ENCODE results near the gene PRR27.

PRR27 gene

DNA sequence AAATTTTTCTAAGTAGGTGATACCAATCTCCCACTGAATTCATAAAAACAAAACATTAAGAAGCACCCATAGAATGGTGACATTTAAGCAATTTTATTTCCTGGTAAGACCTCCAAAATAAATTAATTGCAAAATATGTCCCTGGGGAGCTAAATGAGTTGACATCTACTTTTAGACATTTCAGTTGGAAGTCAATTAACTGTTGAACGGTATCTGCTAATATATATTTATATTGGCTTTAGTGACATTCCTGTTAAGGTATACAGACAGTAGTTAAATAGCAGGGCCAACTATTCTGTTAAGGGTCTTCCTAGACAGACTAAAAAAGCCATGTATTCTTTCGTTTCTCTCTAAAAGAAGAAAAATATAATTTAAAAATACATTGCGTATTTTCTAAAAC, at the start of gene PRR27:
TSS of gene PRR27 (plus strand) at position 301 of the 400 bp plus-strand sequence. CDS start 139 bp downstream, outside the sequence.
- DNase-seq (ENCODE audit: low spot score): no peak

DNA sequence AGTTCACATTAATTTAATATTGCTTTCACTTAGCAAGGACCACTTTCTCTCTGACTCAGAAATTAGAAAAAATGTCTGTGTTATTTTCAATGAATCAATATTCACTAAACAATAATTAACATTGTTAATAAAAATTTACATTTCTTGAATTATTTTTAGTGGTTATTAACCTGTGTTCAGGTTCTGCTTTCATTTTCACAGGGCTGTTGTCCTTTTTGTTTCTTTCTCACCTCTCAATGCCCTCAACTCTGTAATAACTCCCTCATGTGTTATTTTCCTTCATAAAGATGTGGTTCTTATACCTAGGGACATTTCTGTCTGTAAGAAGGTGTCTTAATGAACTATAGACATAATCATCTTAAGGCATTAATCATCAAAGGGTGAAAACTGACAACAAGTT, 43.1 kb upstream of the PRR27 start:
- DNase-seq (ENCODE audit: low spot score): no peak

DNA sequence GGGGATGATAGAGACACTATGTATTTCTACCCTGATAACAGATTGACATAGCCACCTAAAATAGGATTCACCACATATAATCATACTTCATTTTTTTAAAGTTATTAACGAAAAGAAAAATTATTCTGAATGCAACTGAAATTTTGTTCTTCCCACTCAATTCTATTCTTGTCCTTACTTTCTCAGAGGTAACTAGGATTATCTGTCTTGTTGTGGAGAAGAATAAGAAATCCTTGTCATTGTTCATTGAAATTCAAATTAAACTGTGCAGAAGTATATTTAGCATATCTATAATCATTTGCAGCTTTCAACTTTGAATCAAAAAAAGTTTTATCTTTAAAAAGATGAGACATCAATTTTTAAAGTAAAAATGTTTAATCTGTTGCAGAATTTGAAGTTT, 40.4 kb upstream of the PRR27 start:
- DNase-seq (ENCODE audit: low spot score): no peak

DNA sequence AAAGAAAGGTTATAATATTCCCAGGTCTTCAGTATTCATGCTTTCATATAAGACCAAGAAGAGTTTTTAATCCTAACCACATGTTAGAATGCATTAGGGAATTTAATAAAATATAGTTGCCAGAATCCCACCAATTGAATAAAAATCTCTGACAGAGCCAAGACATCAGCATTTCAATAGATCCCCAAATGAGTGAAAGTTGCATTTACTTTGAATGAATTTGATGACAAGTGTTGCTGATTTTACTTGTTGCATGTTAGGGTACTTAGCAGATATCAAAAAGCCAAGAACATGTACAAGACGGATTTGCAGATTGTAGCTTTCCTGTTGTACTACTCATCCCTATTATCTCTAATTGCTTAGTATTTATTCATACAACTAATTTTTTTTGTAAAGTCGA, 39.9 kb upstream of the PRR27 start:
- no peak for DNase-seq (ENCODE audit: low spot score)

DNA sequence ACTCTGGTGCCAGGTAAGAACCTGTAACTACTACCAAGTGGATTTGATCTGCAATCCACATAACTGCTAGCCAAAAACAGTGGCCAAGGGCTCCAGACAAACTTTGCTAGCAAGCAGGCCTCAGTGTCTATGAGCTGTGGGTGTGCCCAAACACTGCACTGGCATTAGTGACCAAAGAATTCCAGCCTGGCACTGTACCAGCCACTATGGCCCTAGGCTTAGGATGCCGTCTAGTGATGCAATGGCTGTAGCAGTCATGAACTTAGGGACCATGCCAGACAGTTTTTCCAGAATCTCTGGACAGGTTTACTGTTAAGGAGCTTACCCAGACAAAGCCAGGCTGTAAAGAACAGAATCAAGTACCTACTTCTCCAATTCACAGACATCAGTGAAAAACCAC, 33.7 kb upstream of the PRR27 start:
- no peak for DNase-seq (ENCODE audit: low spot score)

DNA sequence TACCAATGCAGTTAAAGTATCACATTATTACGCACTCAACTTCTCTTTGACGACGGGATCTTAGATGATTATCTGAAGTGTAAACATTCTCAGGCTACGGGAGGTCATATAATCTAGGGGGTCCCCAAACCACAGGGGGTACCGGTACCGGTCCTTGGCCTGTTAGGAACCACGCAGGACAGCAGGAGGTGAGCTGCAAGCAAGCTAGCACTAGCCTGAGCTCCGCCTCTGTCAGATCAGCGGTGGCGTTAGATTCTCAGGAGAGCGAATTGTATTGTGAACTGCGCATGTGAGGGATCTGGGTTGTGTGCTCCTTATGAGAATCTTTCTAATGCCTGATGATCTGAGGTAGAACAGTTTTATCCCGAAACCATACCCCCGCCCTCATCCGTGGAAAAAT, 20.6 kb upstream of the PRR27 start:
- DNase-seq (ENCODE audit: low spot score): no peak

DNA sequence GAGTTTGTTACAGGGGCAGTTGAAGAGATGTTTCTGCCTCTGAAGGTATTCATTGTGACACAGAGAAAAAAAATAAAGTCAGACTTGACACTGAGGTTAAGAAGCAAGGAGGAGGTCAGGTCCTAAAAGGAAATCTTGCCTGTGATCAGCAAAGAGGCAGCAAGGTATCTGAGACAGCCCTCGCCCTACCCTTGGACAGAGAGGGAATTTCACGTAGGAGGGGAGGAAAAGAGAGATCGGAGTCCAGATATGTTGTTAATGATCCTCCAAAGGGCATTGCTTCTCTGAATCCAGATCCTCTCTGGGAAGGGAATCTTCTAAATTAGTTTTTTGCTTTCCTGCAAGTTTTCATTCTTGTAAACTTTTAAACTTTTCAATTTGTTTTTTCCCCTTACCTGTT, 15.3 kb upstream of the PRR27 start:
- DNase-seq (ENCODE audit: low spot score): no peak

DNA sequence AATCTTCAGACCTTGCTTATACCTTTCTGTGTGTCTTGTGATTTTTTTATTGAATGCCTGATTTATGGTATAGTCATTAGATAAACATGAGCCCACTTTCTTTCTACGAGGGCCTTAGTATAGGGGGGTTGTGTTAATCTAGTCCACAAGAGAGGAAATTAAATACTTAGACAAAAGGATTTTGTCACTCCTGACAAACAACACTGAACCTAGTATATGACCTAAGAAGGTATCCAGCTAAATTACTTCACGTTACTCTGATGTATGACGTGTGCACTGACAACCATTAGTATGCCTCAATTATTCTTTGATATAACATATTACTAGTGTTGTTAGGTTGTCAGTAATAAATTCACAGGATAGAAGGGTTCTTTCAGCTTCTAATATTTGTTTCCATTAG, 2.8 kb upstream of the PRR27 start:
- DNase-seq (ENCODE audit: low spot score): no peak

DNA sequence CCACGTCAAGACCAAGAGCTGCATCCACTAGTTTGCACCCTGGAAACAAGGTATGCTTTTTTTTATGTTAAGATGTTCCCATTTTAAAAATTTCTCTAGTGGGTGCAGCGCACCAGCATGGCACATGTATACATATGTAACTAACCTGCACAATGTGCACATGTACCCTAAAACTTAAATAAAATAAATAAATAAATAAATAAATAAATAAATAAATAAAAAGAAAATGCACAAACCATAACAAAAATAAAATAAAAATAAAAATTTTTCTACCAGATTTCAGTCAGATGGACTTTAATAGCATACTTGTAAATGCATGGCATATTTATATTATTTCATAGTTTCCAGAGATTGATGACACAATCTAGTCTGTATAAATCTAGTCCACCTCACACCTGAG, 1.9 kb upstream of the PRR27 start:
- no peak for DNase-seq (ENCODE audit: low spot score)

DNA sequence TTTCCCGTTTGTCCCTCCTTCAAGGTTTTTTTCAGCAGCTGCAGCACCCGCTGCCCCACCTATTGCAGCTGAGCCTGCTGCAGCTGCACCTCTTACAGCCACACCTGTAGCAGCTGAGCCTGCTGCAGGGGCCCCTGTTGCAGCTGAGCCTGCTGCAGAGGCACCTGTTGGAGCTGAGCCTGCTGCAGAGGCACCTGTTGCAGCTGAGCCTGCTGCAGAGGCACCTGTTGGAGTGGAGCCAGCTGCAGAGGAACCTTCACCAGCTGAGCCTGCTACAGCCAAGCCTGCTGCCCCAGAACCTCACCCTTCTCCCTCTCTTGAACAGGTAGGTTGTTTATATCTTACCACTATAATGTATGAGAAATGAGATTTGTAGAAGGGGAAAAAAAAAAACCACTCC, 4.5 kb downstream of the PRR27 start:
- DNase-seq (ENCODE audit: low spot score): no peak

DNA sequence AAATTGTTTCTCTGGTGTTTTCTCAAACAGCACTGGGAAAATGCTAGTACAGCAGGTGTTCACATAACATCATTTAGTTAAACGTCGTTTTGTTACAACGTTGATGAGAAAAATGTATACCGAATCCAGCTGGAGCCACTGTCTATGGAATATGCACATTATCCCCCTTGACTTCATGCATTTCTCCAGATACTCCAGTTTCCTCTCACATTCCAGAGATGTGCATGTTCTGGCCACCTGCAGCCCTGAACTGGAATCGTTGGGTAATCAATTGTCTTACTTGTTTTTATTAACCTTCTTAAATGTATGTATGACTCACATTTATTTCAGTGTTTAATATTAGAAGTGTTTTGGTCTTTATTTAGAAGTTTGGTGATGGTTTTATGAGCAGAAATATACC, 23.1 kb downstream of the PRR27 start:
- no peak for DNase-seq (ENCODE audit: low spot score)

DNA sequence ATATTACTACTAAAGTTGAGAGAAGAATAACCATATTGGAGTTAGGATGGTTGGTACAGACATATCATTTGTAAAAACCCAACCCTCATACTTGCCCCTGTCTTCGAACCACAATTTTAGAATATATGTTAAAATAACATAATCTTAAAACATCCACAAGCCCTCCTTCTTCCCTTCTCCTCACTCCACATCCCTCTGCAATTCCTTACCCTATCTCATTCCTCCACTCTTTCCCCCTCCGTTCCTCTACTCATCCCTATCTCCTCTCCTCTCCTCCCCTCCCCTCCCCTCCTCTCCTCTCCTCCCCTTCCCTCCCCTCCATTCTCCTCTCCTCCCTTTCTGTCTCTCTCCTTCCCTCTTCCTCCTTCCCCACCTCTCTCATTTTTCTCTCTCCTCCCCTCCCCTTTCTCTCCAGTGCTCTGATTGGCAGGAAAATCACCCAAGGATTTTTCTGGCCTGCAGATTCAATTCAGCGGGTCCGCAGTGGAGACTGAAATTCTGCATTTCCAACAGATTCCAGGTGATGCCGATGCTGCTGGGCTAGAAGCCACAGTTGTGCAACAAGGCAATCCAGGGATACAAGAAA, 24.1 kb downstream of the PRR27 start:
- DNase-seq (ENCODE audit: low spot score): no peak

DNA sequence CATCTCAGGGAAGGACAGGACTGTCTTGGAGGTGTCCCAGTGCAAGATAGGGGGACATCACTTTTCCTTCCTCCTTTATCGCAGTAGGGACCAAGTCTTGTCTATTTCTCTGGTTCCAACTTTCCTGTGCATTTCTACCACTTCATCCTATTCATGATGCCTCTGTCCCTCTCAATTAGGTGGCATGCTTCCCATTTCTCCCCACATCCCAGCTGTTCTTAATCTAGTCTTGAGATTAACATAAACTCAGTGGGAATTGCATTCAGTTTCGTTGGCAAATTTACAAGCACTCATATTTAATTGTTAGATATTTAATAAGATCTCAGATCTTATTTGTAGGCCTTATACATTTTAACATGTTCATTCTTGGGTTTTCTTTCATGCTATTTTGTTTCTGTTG, 25.8 kb downstream of the PRR27 start:
- DNase-seq (ENCODE audit: low spot score): no peak

DNA sequence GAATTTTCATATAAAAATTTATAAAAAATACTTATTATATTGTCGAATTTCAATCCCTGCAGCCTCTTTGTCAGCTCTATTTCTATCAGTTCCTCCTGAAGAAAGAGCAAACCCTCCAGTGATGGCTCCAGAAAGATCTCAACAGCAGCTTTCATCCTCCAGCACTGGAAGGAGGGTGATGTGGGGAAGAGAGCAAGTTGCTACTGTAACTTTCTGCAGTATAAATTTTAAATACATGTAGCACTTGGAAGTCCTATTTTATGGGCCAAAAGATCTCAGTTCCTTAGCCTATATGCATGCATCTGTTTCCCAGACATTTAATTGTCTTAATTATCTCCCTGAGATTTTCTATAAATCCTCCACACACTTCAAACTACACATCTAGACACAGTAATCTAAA, 27.8 kb downstream of the PRR27 start:
- no peak for DNase-seq (ENCODE audit: low spot score)

DNA sequence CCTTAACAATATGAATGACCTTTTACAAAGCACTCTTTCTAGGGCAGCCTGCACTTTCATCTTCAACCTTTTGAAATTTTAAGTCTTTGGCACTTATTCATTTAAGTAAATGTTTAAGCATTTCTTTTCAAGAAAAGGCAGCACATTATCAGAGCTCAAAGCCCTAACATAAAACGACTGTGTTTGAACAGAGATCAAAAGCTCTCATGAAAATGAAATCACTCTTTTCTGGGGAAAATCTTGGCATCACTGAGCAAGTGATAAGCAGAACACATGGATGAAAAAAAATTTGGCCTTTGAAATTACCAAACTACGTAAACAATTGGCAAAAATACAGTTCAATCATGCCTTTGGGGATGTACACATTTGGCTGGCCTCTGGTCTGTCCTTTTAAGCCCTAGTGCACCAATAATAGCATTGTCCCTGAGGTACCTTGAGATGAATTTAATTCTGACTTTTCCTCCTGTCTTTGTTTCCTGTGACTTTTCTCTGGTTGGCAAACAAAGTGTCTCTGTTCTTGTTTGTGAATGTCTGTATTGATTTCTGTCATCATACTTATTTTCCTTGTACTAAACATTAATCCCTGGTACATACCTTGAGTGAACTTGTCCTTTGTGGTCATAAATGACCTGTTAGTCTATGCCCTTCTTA, 28.6 kb downstream of the PRR27 start:
- no peak for DNase-seq (ENCODE audit: low spot score)

DNA sequence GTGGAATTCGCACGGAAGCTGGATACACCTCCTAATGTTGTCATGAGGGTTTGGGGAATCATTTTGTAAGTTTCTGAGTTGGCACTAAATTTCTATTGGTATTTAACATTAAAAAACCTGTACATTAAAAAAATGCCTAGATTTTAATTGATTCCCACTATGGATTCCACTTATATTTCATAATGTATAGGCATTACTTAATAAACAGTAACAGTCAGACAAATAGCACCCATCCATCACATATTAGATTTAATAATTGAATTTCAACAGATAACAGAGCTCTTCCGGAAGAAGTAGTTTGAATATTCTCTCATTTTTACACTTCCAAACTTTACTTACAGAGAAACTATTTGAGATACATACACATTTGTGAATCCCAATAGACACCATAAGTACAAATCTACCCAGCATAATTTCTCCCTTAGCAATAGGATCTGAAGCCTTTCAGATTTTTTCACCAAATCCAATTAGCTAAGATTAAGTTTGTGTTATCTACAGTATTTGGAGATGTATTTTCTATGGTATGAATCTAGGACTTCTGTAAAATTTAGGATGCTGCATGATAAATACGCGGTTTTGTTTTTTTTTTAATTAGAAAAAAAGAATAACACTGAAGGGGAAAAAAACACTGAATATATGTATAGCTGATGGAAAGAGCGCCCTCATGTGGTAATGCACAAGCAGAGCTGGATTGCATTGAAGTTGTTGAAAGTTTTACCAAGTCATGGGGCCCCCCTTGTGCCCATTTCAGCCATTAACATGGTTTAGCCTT, 29.3 kb downstream of the PRR27 start:
- no peak for DNase-seq (ENCODE audit: low spot score)

DNA sequence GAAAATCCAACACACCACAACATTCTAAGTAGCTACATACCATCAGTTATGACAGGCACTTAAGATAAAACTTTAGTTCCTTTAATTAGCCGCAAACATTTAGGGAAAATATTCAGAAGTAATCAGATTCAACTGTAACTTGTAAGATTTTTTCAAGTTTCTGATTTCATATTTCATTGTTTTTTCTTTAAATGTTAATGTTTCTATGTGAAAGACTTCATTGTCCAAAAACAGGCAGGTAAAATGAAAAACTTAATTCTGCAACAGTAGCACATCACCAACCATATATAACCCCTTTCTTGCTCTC, 29.9 kb downstream of the PRR27 start:
- no peak for DNase-seq (ENCODE audit: low spot score)

DNA sequence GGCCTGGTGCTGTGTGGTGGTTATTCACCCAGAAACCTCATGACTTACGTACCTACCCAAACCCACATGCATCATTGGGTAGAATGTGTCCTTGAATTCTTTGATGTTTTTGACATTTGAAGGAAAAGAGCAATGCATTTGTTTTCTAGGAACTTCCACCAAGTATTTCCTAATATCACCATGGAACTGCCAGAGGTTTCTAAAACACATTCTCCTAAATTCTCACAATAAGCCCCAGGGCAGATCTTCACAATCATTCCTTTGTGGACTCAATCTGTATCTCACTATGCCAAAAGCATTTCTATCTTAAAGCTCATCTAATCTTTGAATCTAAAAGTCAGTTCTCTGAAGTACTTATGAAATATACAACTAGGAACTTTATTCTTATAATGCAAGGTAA, 33.2 kb downstream of the PRR27 start:
- DNase-seq (ENCODE audit: low spot score): no peak

DNA sequence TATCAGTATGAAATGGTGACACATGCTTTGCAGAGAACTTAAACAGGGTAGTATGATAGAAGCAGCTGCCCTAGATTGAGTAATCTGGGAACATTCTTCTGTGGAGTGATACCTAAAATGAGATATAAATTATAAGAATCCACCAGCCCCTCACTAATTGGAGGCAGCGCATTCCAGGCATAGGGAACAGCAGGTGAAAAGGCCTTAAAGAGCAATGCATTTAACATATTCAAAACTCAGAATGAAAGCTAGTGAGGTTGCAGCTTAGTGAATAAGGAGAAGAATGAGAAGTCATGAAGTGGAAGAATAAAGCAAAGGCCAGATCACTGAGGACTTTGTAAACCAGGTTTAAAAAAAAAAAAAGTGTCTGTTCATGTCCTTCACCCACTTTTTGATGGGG, 36.5 kb downstream of the PRR27 start:
- no peak for DNase-seq (ENCODE audit: low spot score)

DNA sequence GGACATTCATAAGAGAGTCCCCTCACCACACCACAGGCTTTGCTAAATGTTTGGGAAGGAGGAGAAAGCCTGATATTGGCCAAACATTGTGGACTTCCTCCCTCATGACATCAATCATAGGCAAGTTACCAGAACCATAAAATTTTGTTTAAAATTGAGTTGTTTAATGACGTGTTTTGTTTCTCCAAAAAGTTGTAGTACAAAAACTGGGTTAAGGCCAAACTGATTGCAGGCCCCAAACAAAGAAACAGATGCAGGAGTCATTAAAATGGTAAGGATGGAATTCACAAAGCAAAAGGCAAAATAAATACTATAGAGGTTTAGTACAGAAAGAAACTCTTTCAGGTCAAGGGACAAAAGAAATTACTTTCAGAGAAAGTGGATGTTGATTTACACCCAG, 37.6 kb downstream of the PRR27 start:
- DNase-seq (ENCODE audit: low spot score): no peak

DNA sequence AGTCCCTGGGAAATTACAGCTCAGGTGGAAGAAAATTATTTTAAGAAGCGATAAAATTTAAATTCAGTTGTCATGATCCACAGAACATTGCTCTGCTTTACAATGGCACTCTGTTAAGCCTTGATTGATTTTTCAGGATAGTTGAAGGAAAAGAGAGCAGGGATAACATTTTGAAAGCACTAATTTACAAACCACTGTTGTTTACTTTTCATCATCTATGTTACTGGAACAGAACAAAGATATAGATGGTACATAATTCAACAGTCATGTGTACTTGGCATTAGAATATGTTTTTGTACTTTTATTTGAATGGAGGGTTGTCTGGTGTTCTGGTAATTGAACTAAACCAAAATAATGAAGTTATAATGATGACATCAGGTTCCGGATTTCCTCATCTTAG, 38.9 kb downstream of the PRR27 start:
- no peak for DNase-seq (ENCODE audit: low spot score)

DNA sequence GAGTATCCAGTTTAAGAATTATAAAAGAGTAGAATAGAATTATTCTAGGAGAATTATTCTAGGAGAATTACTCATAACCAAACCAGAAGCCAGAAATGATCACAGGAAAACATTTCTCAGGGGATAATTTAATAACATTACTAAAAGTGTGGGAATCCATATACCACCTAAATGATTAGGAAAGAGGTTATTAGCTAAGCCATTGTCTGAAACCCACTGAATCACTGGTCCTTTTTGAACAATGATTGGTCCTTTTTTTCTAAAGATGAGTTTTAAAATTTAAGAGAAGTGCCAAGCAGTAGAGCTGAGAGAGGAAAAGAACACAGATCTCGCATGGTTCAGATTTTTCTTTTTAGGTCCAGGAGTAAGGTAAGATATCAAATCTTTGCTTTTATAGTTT, 41.4 kb downstream of the PRR27 start, which contains the start of gene ODAM:
TSS of gene ODAM (plus strand) at position 301 of the 400 bp plus-strand sequence. CDS start 819 bp downstream, outside the sequence.
- no peak for DNase-seq (ENCODE audit: low spot score)

DNA sequence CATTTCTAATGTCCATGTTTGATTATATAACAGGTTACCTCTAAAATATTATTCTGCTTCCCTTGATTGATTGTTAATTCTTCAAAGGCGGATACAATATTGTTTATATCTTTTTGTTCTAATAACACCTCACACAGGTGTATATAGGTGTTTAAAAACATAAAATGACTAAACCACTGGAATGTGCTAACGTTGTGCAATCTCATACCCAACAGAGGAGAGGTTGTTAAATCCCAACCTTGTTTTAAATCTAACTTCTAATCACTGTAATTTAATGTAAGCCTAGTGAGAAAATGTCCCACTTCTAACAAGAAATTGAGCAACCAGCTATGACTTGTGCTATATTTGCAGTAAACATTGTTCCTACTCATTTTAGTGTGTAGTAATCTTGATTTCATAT, 42.8 kb downstream of the PRR27 start:
- no peak for DNase-seq (ENCODE audit: low spot score)

DNA sequence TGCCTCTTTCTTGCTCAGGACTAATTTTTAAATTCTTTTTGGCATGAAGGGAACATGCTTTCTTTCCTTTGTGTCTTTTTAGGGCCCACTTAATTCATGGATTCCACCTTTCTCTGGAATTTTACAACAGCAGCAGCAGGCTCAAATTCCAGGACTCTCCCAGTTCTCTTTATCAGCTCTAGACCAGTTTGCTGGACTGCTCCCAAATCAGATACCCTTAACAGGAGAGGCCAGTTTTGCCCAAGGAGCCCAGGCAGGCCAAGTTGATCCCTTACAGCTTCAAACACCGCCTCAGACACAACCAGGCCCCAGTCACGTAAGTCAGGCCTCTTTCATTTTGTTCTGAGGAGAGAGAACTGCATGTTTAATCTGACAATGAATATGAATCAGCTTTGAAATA, 43.8 kb downstream of the PRR27 start:
- no peak for DNase-seq (ENCODE audit: low spot score)
